Activated T-cell treated with anti-CD3 and anti-CD28 coated beads, Interleukin-2, amount 50 U/mL, for 4 hours (primary cell): ENCODE data around the gene COX7A2L. TPM values are rescaled to one million over a fixed set of nuclear protein-coding genes. Genes with fewer than 3 reads are reported as not detected.
A peak's percentile ranks its signal among the peaks of the same experiment; 100 is the strongest.

ENCODE experiments used
- ATAC-seq, 2 donors: fragments of 200-7000 bp; cut with Tn5 transposase; one replicate each; pipeline ENCODE4 v1.10.0; 2021
- DNase-seq: peaks from one replicate; pipeline ENCODE4 v3.0.0-alpha.2; 2020
- H3K27me3 Mint-ChIP-seq: one replicate; pipeline ENCODE4 v1.8.0; 2021; ENCODE audit warnings: low read depth, mixed read lengths
- H3K36me3 Mint-ChIP-seq: one replicate; pipeline ENCODE4 v1.8.0; 2022; ENCODE audit warnings: mixed read lengths; ENCODE audit not compliant: insufficient read depth
- H3K4me1 Mint-ChIP-seq: one replicate; pipeline ENCODE4 v1.8.0; 2021; ENCODE audit warnings: low read depth, mixed read lengths
- H3K4me3 Mint-ChIP-seq: one replicate; pipeline ENCODE4 v1.8.0; 2021; ENCODE audit warnings: mild to moderate bottlenecking, moderate library complexity, mixed read lengths
- H3K9me3 Mint-ChIP-seq: one replicate; pipeline ENCODE4 v1.8.0; 2021; ENCODE audit warnings: mixed read lengths
- total RNA-seq, 3 donors: library from RNA; stranded (reverse); gene quantifications; one replicate each; pipeline ENCODE4 v1.2.1, GENCODE V29; 2021

The COX7A2L gene
- total RNA-seq, 3 donors from 2014 or later = 89.6 to 100 (median 96.2) TPM

GRCh38 chr2:42328148-42328833 is 32.7 kb downstream of the COX7A2L start:
- peaks cover 5% of the 10 kb centered on the region for H3K4me1 Mint-ChIP-seq
- H3K4me3 Mint-ChIP-seq = no peak overlapping the region
- no peaks in the 10 kb centered on the region for H3K9me3 Mint-ChIP-seq
- peaks cover 37% of the 10 kb centered on the region for H3K36me3 Mint-ChIP-seq
- ATAC-seq = peak in 1 of 2 donors; percentile 56
- DNase-seq = no peak
- no peaks in the 10 kb centered on the region for H3K27me3 Mint-ChIP-seq

- no peaks in the 10 kb centered on the region for H3K9me3 Mint-ChIP-seq
- H3K4me3 Mint-ChIP-seq = no peak overlapping the region
- peaks cover 34% of the 10 kb centered on the region for H3K36me3 Mint-ChIP-seq
- no peaks in the 10 kb centered on the region for H3K27me3 Mint-ChIP-seq
- ATAC-seq = no peak
- no peak for DNase-seq
- peaks cover 9% of the 10 kb centered on the region for H3K4me1 Mint-ChIP-seq
These were observed 33.9 kb downstream of the COX7A2L start for GRCh38 chr2:42327125-42327524.

GRCh38 chr2:42325609-42326008 is 35.4 kb downstream of the COX7A2L start:
- peaks cover 27% of the 10 kb centered on the region for H3K36me3 Mint-ChIP-seq
- H3K27me3 Mint-ChIP-seq = no peaks in the 10 kb centered on the region

GRCh38 chr2:42324949-42325348 is 36.1 kb downstream of the COX7A2L start:
- DNase-seq = no peak
- Mint-ChIP-seq H3K4me3 (no peak overlapping the region), H3K4me1 (peaks cover 15% of the 10 kb centered on the region), H3K9me3 (no peaks in the 10 kb centered on the region), H3K27me3 (no peaks in the 10 kb centered on the region), H3K36me3 (peaks cover 28% of the 10 kb centered on the region)
- no peak for ATAC-seq

More at GRCh38 chr2:42325609-42326008, 35.4 kb downstream of the COX7A2L start:
- Mint-ChIP-seq H3K4me3 (no peak overlapping the region), H3K4me1 (peaks cover 13% of the 10 kb centered on the region), H3K9me3 (no peaks in the 10 kb centered on the region)
- ATAC-seq (no peak), DNase-seq (no peak)

- Mint-ChIP-seq H3K27me3 (no peaks in the 10 kb centered on the region), H3K4me1 (peaks cover 13% of the 10 kb centered on the region), H3K36me3 (peaks cover 22% of the 10 kb centered on the region), H3K4me3 (no peak overlapping the region), H3K9me3 (no peaks in the 10 kb centered on the region)
- ATAC-seq (no peak), DNase-seq (no peak)
These were observed 36.8 kb downstream of the COX7A2L start for GRCh38 chr2:42324244-42324643.

- Mint-ChIP-seq H3K9me3 (no peaks in the 10 kb centered on the region), H3K4me3 (no peak overlapping the region), H3K4me1 (peaks cover 28% of the 10 kb centered on the region), H3K36me3 (peaks cover 31% of the 10 kb centered on the region), H3K27me3 (no peaks in the 10 kb centered on the region)
- ATAC-seq (no peak), DNase-seq (no peak)
These were observed 39.5 kb downstream of the COX7A2L start for GRCh38 chr2:42321452-42322064.

GRCh38 chr2:42319265-42319664 is 41.8 kb downstream of the COX7A2L start:
- H3K9me3 Mint-ChIP-seq = no peaks in the 10 kb centered on the region
- DNase-seq (no peak), ATAC-seq (no peak)
- no peaks in the 10 kb centered on the region for H3K27me3 Mint-ChIP-seq
- peaks cover 39% of the 10 kb centered on the region for H3K36me3 Mint-ChIP-seq
- peaks cover 40% of the 10 kb centered on the region for H3K4me1 Mint-ChIP-seq
- H3K4me3 Mint-ChIP-seq = no peak overlapping the region

- H3K4me3 Mint-ChIP-seq = no peak overlapping the region
- peaks cover 40% of the 10 kb centered on the region for H3K4me1 Mint-ChIP-seq
- no peak for DNase-seq
- peaks cover 39% of the 10 kb centered on the region for H3K36me3 Mint-ChIP-seq
- no peaks in the 10 kb centered on the region for H3K9me3 Mint-ChIP-seq
- no peak for ATAC-seq
- no peaks in the 10 kb centered on the region for H3K27me3 Mint-ChIP-seq
These were observed 43.1 kb downstream of the COX7A2L start for GRCh38 chr2:42317945-42318344.

- Mint-ChIP-seq H3K27me3 (no peaks in the 10 kb centered on the region), H3K4me3 (no peak overlapping the region), H3K9me3 (no peaks in the 10 kb centered on the region), H3K36me3 (peaks cover 36% of the 10 kb centered on the region), H3K4me1 (peaks cover 38% of the 10 kb centered on the region)
- ATAC-seq (peak; percentile 41 to 58), DNase-seq (no peak)
These were observed 43.5 kb downstream of the COX7A2L start for GRCh38 chr2:42317486-42317885.

GRCh38 chr2:42316910-42317309 is 44.1 kb downstream of the COX7A2L start:
- Mint-ChIP-seq H3K36me3 (peaks cover 34% of the 10 kb centered on the region), H3K9me3 (no peaks in the 10 kb centered on the region), H3K27me3 (no peaks in the 10 kb centered on the region), H3K4me3 (no peak overlapping the region), H3K4me1 (peaks cover 36% of the 10 kb centered on the region)
- ATAC-seq (no peak), DNase-seq (no peak)

- H3K36me3 Mint-ChIP-seq = peaks cover 34% of the 10 kb centered on the region
- no peaks in the 10 kb centered on the region for H3K27me3 Mint-ChIP-seq
- no peaks in the 10 kb centered on the region for H3K9me3 Mint-ChIP-seq
- H3K4me3 Mint-ChIP-seq = no peak overlapping the region
- peaks cover 31% of the 10 kb centered on the region for H3K4me1 Mint-ChIP-seq
- ATAC-seq = no peak
- DNase-seq = no peak
These were observed 45.1 kb downstream of the COX7A2L start for GRCh38 chr2:42315844-42316470.

GRCh38 chr2:42314892-42315468 is 46.0 kb downstream of the COX7A2L start:
- no peak overlapping the region for H3K4me3 Mint-ChIP-seq
- peaks cover 32% of the 10 kb centered on the region for H3K36me3 Mint-ChIP-seq
- H3K4me1 Mint-ChIP-seq = peaks cover 27% of the 10 kb centered on the region
- H3K27me3 Mint-ChIP-seq = no peaks in the 10 kb centered on the region
- DNase-seq (no peak), ATAC-seq (no peak)
- H3K9me3 Mint-ChIP-seq = no peaks in the 10 kb centered on the region

GRCh38 chr2:42312106-42312505 is 48.9 kb downstream of the COX7A2L start:
- Mint-ChIP-seq H3K4me1 (peaks cover 26% of the 10 kb centered on the region), H3K9me3 (no peaks in the 10 kb centered on the region), H3K4me3 (no peak overlapping the region), H3K36me3 (peaks cover 27% of the 10 kb centered on the region), H3K27me3 (no peaks in the 10 kb centered on the region)
- DNase-seq = no peak
- no peak for ATAC-seq

- H3K27me3 Mint-ChIP-seq = no peaks in the 10 kb centered on the region
- no peak for ATAC-seq
These were observed 51.0 kb downstream of the COX7A2L start for GRCh38 chr2:42310007-42310515.

More at GRCh38 chr2:42310007-42310515, 51.0 kb downstream of the COX7A2L start:
- Mint-ChIP-seq H3K4me1 (peaks cover 28% of the 10 kb centered on the region), H3K9me3 (no peaks in the 10 kb centered on the region), H3K36me3 (peaks cover 32% of the 10 kb centered on the region), H3K4me3 (no peak overlapping the region)
- DNase-seq = no peak
